Upper lobe of left lung (tissue), 6 donors: ENCODE results near the gene PCSK9. TPM values are rescaled to one million over a fixed set of nuclear protein-coding genes. Genes with fewer than 3 reads are reported as not detected.
A peak's percentile ranks its signal among the peaks of the same experiment; 100 is the strongest.

Experiments
- ATAC-seq, 2 donors: fragments of 200-7000 bp; cut with Tn5 transposase; one replicate each; pipeline ENCODE4 v1.9.1; 2022; ENCODE audit warnings: mild to moderate bottlenecking in 2 of 2, moderate library complexity in 2 of 2; ENCODE audit not compliant: low FRiP score in 2 of 2
- DNase-seq, 2 donors: peaks; one replicate each; pipeline ENCODE4 v3.0.0-alpha.2; 2019 to 2020
- H3K27ac ChIP-seq, 4 donors: fragments of 200-600 bp; sonication (generic); one replicate each; pipeline ENCODE4 v1.5.1; 2016 to 2019
- H3K27me3 ChIP-seq, 4 donors: fragments of 200-600 bp; sonication (generic); one replicate each; pipeline ENCODE4 v1.5.1; 2017 to 2019
- H3K36me3 ChIP-seq, 4 donors: fragments of 200-600 bp; sonication (generic); one replicate each; pipeline ENCODE4 v1.5.1; 2016 to 2019
- H3K4me1 ChIP-seq, 4 donors: fragments of 200-600 bp; sonication (generic); one replicate each; pipeline ENCODE4 v1.5.1; 2018 to 2019
- H3K4me3 ChIP-seq, 4 donors: fragments of 200-600 bp; sonication (generic); one replicate each; pipeline ENCODE4 v1.5.1; 2017 to 2019; ENCODE audit warnings: mild to moderate bottlenecking in 2 of 4, moderate library complexity in 1 of 4
- H3K9me3 ChIP-seq, 4 donors: fragments of 200-600 bp; sonication (generic); one replicate each; pipeline ENCODE4 v1.5.1; 2018 to 2019
- EP300 ChIP-seq, 4 donors: sonication (generic); formaldehyde crosslinking; IDR thresholded peaks; one replicate each; pipeline ENCODE4 v1.5.1; 2017; ENCODE audit warnings: antibody characterized with exemption in 4 of 4, control low read depth in 2 of 4
- POLR2A ChIP-seq, 4 donors: fragments of 450-650 bp; IDR thresholded peaks; one replicate each; pipeline ENCODE4 v1.5.1; 2016 to 2017; ENCODE audit warnings: antibody characterized with exemption in 4 of 4, mild to moderate bottlenecking in 2 of 4
- POLR2AphosphoS5 ChIP-seq, 2 donors: sonication (generic); formaldehyde crosslinking; IDR thresholded peaks; one replicate each; pipeline ENCODE4 v1.5.1; 2017; ENCODE audit warnings: antibody characterized with exemption in 2 of 2
- WGBS, 2 donors: methylation state at CpG; one replicate each; pipeline ENCODE4 v1.1.5; 2017 to 2018; 5-methylcytosine and 5-hydroxymethylcytosine counted together
- total RNA-seq, 6 donors: library from RNA; depleted of rRNA in 4 of 6; stranded (reverse); fragments of >200 nt in 4 of 6; gene quantifications; one replicate each; pipeline versions ENCODE4 v1.1.0 to v1.2.1, GENCODE V29; 2016 to 2021
- TF ChIP-seq, protein P1 (sequence below), 6 experiments: fragments of 450-650 bp in 4 of 6; fragments of 200-600 bp in 2 of 6; sonication (generic) in 2 of 6; IDR thresholded peaks; one replicate each; pipeline ENCODE4 v1.5.1; 2016 to 2019; ENCODE audit warnings: antibody characterized with exemption in 6 of 6
- donor health status: DM: no; HTN: no; CAD: no; lungs with moderate emphysema.
- donor health status: DM: no; HTN: yes; CAD: no; lungs with severe emphysema.

Gene PCSK9
- total RNA-seq, 6 donors from 2014 or later = 9.4 to 63.9 (median 31.5) TPM

GRCh38 chr1:55033265-55033614 lies 6.1 kb upstream of the PCSK9 start:
- DNase-seq (no peak), ATAC-seq (no peak)
- no peaks in the 10 kb centered on the region for H3K27me3 ChIP-seq
- 73 to 87% methylated on average over 7 of the region's 7 CpGs for WGBS, 2 donors
- no peak overlapping the region for H3K27ac ChIP-seq
- H3K36me3 ChIP-seq = no peaks in the 10 kb centered on the region
- TF ChIP-seq, protein P1, sequence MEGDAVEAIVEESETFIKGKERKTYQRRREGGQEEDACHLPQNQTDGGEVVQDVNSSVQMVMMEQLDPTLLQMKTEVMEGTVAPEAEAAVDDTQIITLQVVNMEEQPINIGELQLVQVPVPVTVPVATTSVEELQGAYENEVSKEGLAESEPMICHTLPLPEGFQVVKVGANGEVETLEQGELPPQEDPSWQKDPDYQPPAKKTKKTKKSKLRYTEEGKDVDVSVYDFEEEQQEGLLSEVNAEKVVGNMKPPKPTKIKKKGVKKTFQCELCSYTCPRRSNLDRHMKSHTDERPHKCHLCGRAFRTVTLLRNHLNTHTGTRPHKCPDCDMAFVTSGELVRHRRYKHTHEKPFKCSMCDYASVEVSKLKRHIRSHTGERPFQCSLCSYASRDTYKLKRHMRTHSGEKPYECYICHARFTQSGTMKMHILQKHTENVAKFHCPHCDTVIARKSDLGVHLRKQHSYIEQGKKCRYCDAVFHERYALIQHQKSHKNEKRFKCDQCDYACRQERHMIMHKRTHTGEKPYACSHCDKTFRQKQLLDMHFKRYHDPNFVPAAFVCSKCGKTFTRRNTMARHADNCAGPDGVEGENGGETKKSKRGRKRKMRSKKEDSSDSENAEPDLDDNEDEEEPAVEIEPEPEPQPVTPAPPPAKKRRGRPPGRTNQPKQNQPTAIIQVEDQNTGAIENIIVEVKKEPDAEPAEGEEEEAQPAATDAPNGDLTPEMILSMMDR (IDR thresholded peaks at IDR 0.05) = no peak
- no peak for TF ChIP-seq EP300 (IDR thresholded peaks at IDR 0.05)
- TF ChIP-seq POLR2AphosphoS5 (IDR thresholded peaks at IDR 0.05) = no peak
- TF ChIP-seq POLR2A (IDR thresholded peaks at IDR 0.05) = no peak
- no peak overlapping the region for H3K4me3 ChIP-seq
- no peaks in the 10 kb centered on the region for H3K9me3 ChIP-seq
- H3K4me1 ChIP-seq = peaks cover 0 to 5% (median 0%) of the 10 kb centered on the region in 4 donors

GRCh38 chr1:55034476-55035133 lies 4.7 kb upstream of the PCSK9 start:
- Histone ChIP-seq H3K27ac (no peak overlapping the region), H3K9me3 (no peaks in the 10 kb centered on the region), H3K4me3 (no peak overlapping the region), H3K27me3 (no peaks in the 10 kb centered on the region), H3K4me1 (peaks cover 0 to 15% (median 6%) of the 10 kb centered on the region in 4 donors), H3K36me3 (no peaks in the 10 kb centered on the region)
- TF ChIP-seq POLR2A (IDR thresholded peaks at IDR 0.05) = no peak
- TF ChIP-seq EP300 (IDR thresholded peaks at IDR 0.05) = no peak
- TF ChIP-seq POLR2AphosphoS5 (IDR thresholded peaks at IDR 0.05) = no peak
- TF ChIP-seq, protein P1 (IDR thresholded peaks at IDR 0.05) = no peak
- WGBS, 2 donors = 91 to 93% methylated on average over 6 of the region's 6 CpGs
- no peak for ATAC-seq
- no peak for DNase-seq

DNA sequence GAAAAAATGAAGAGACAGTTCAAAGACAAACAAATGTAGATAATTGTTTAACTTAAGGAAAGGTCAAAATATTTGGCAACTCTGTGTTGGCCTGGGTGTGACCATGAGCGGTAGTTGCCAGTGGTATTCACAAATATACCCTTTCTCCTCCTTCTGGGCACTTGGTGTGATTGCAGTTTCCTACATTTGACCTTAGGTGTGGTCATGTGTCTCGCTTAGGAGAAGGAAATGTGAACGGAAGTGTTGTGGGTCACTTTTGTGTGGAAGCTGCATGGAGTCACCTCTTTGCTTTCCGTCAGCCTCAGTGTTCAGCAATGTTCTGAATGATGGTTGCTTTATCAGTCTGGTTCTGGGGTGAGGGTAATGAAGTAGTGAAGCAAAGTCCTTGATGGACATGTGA lies 3.4 kb upstream of the PCSK9 start:
- peaks cover 0 to 8% (median 0%) of the 10 kb centered on the region in 4 donors for H3K27me3 ChIP-seq
- no peak overlapping the region for H3K27ac ChIP-seq
- no peaks in the 10 kb centered on the region for H3K9me3 ChIP-seq
- no peaks in the 10 kb centered on the region for H3K36me3 ChIP-seq
- 19 to 29% methylated on average over 4 of the region's 4 CpGs for WGBS, 2 donors
- no peak overlapping the region for H3K4me3 ChIP-seq
- ATAC-seq (no peak), DNase-seq (peak in 1 of 2 donors; percentile 29)
- H3K4me1 ChIP-seq = peaks cover 0 to 27% (median 8%) of the 10 kb centered on the region in 4 donors
- TF ChIP-seq EP300 (IDR thresholded peaks at IDR 0.05) = no peak
- TF ChIP-seq, protein P1 (IDR thresholded peaks at IDR 0.05) = peak in 2 of 6 experiments; percentile 18 to 28

- H3K9me3 ChIP-seq = no peaks in the 10 kb centered on the region
- peaks cover 0 to 27% (median 8%) of the 10 kb centered on the region in 4 donors for H3K4me1 ChIP-seq
- WGBS, 2 donors = 75 to 86% methylated on average over 8 of the region's 8 CpGs
- H3K27ac ChIP-seq = no peak overlapping the region
- no peaks in the 10 kb centered on the region for H3K36me3 ChIP-seq
- no peak overlapping the region for H3K4me3 ChIP-seq
- no peak for ATAC-seq
- DNase-seq = no peak
- H3K27me3 ChIP-seq = peaks cover 0 to 8% (median 0%) of the 10 kb centered on the region in 4 donors
- TF ChIP-seq POLR2A (IDR thresholded peaks at IDR 0.05) (no peak), POLR2AphosphoS5 (IDR thresholded peaks at IDR 0.05) (no peak)
Observed at GRCh38 chr1:55037733-55038551, 1.4 kb upstream of the PCSK9 start.

GRCh38 chr1:55038552-55038838 lies 853 bp upstream of the PCSK9 start:
- DNase-seq = no peak
- peaks cover 0 to 27% (median 8%) of the 10 kb centered on the region in 4 donors for H3K4me1 ChIP-seq
- no peak overlapping the region for H3K27ac ChIP-seq
- ATAC-seq = no peak
- H3K9me3 ChIP-seq = no peaks in the 10 kb centered on the region
- peaks cover 0 to 8% (median 0%) of the 10 kb centered on the region in 4 donors for H3K27me3 ChIP-seq
- H3K36me3 ChIP-seq = no peaks in the 10 kb centered on the region
- TF ChIP-seq POLR2A (IDR thresholded peaks at IDR 0.05) = no peak
- no peak for TF ChIP-seq POLR2AphosphoS5 (IDR thresholded peaks at IDR 0.05)
- TF ChIP-seq, protein P1 (IDR thresholded peaks at IDR 0.05) = no peak
- TF ChIP-seq EP300 (IDR thresholded peaks at IDR 0.05) = no peak
- 89 to 91% methylated on average over 3 of the region's 3 CpGs for WGBS, 2 donors
- no peak overlapping the region for H3K4me3 ChIP-seq
